Prostate gland (tissue), 2 donors: ENCODE results near the gene MYLK.

Experiments
- POLR2A ChIP-seq: fragments of 450-650 bp; IDR thresholded peaks from one replicate; pipeline ENCODE4 v1.6.1; 2016; ENCODE audit warnings: antibody characterized with exemption, mild to moderate bottlenecking
- POLR2AphosphoS5 ChIP-seq: sonication (generic); formaldehyde crosslinking; IDR thresholded peaks from one replicate; pipeline ENCODE4 v1.6.1; 2017; ENCODE audit warnings: antibody characterized with exemption
- TF ChIP-seq, protein P1 (sequence below), 4 experiments: fragments of 200-600 bp in 2 of 4; fragments of 450-650 bp in 2 of 4; sonication (generic) in 2 of 4; IDR thresholded peaks; 1 replicate in 3 of 4; 2 replicates in 1 of 4; pipeline ENCODE4 v1.5.1; 2016 to 2019; ENCODE audit warnings: antibody characterized with exemption in 4 of 4, mild to moderate bottlenecking in 2 of 4, moderate library complexity in 2 of 4

- TF ChIP-seq POLR2AphosphoS5, result no peak
- TF ChIP-seq, protein P1, sequence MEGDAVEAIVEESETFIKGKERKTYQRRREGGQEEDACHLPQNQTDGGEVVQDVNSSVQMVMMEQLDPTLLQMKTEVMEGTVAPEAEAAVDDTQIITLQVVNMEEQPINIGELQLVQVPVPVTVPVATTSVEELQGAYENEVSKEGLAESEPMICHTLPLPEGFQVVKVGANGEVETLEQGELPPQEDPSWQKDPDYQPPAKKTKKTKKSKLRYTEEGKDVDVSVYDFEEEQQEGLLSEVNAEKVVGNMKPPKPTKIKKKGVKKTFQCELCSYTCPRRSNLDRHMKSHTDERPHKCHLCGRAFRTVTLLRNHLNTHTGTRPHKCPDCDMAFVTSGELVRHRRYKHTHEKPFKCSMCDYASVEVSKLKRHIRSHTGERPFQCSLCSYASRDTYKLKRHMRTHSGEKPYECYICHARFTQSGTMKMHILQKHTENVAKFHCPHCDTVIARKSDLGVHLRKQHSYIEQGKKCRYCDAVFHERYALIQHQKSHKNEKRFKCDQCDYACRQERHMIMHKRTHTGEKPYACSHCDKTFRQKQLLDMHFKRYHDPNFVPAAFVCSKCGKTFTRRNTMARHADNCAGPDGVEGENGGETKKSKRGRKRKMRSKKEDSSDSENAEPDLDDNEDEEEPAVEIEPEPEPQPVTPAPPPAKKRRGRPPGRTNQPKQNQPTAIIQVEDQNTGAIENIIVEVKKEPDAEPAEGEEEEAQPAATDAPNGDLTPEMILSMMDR (IDR thresholded peaks at IDR 0.05), result no peak
- no peak for TF ChIP-seq POLR2A
Measured at GRCh38 chr3:123876858-123877257, 7.3 kb downstream of the MYLK start.
